Gastroesophageal sphincter (tissue), 4 donors: ENCODE results near the gene TMEM121B. TPM values are rescaled to one million over a fixed set of nuclear protein-coding genes. Genes with fewer than 3 reads are reported as not detected.
A peak's percentile ranks its signal among the peaks of the same experiment; 100 is the strongest.
"Not testable (repeated sequence)": the region's sequence is repeated elsewhere in the genome, so short reads cannot be mapped to it uniquely, and the experiment has no call there.

Experiments used
- ATAC-seq: fragments of 150-250 bp; one replicate; pipeline ENCODE4 v1.9.1; 2016; ENCODE audit warnings: mild to moderate bottlenecking, moderate library complexity
- H3K27ac ChIP-seq, 4 donors: fragments of 200-600 bp; sonication (generic) in 3 of 4; 1 replicate in 3 of 4; 2 replicates in 1 of 4; pipeline ENCODE4 v1.5.1; 2016 to 2019
- H3K27me3 ChIP-seq: fragments of 200-600 bp; sonication (generic); one replicate; pipeline ENCODE4 v1.5.1; 2019
- H3K36me3 ChIP-seq, 2 donors: fragments of 200-600 bp; sonication (generic); one replicate each; pipeline ENCODE4 v1.5.1; 2019; ENCODE audit warnings: control low read depth in 1 of 2
- H3K4me1 ChIP-seq, 3 donors: fragments of 200-600 bp; sonication (generic); 1 replicate in 2 of 3; 2 replicates in 1 of 3; pipeline ENCODE4 v1.5.1; 2016 to 2019; ENCODE audit warnings: control low read depth in 2 of 3
- H3K4me3 ChIP-seq, 2 donors: fragments of 200-600 bp; sonication (generic); one replicate each; pipeline ENCODE4 v1.5.1; 2019; ENCODE audit warnings: mild to moderate bottlenecking in 1 of 2, moderate library complexity in 1 of 2
- H3K9me3 ChIP-seq, 3 donors: fragments of 200-600 bp; sonication (generic); one replicate each; pipeline ENCODE4 v1.5.1; 2017 to 2019; ENCODE audit warnings: control low read depth in 2 of 3
- EP300 ChIP-seq: sonication (generic); formaldehyde crosslinking; IDR thresholded peaks from one replicate; pipeline ENCODE4 v1.6.1; 2017; ENCODE audit warnings: antibody characterized with exemption, mild to moderate bottlenecking
- POLR2A ChIP-seq, 2 donors: fragments of 450-650 bp; IDR thresholded peaks; one replicate each; pipeline ENCODE4 v1.6.1; 2017; ENCODE audit warnings: antibody characterized with exemption in 2 of 2, mild to moderate bottlenecking in 2 of 2, moderate library complexity in 1 of 2
- POLR2AphosphoS5 ChIP-seq: sonication (generic); formaldehyde crosslinking; IDR thresholded peaks from one replicate; pipeline ENCODE4 v1.6.1; 2017; ENCODE audit warnings: antibody characterized with exemption
- WGBS, 2 donors: methylation state at CpG; one replicate each; pipeline ENCODE4 v1.1.5; 2018; ENCODE audit warnings: low coverage in 1 of 2; 5-methylcytosine and 5-hydroxymethylcytosine counted together
- total RNA-seq, 4 donors: library from RNA; depleted of rRNA; stranded (reverse); fragments of >200 nt; gene quantifications; one replicate each; pipeline ENCODE4 v1.1.0, GENCODE V29; 2016
- TF ChIP-seq, protein P1 (sequence below), 4 experiments: fragments of 200-600 bp in 2 of 4; fragments of 450-650 bp in 2 of 4; sonication (generic) in 1 of 4; IDR thresholded peaks; one replicate each; pipeline ENCODE4 v1.5.1; 2017 to 2019; ENCODE audit warnings: antibody characterized with exemption in 4 of 4, mild to moderate bottlenecking in 2 of 4, moderate library complexity in 2 of 4

TMEM121B gene
- total RNA-seq, 4 donors from 2014 or later: 0.30 to 0.81 (median 0.54) TPM

DNA sequence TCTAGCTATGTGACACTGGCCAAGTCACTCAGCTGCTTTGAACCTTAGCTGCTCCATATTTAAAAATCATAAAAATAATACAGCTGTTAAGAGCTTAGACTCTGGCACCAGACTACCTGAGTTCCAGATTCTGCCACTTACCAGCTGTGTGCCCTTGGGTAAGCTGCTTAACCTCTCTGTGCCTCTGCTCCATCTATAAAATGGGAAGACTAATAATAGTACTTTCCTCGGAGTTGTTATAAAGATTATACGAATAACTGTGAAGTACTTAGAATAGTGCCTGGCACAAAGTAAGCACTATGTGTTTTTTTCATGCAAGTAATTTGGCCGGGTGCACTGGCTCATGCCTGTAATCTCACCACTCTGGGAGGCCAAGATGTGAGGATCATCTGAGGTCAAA, 36.6 kb upstream of the TMEM121B start:
- TF ChIP-seq, protein P1, sequence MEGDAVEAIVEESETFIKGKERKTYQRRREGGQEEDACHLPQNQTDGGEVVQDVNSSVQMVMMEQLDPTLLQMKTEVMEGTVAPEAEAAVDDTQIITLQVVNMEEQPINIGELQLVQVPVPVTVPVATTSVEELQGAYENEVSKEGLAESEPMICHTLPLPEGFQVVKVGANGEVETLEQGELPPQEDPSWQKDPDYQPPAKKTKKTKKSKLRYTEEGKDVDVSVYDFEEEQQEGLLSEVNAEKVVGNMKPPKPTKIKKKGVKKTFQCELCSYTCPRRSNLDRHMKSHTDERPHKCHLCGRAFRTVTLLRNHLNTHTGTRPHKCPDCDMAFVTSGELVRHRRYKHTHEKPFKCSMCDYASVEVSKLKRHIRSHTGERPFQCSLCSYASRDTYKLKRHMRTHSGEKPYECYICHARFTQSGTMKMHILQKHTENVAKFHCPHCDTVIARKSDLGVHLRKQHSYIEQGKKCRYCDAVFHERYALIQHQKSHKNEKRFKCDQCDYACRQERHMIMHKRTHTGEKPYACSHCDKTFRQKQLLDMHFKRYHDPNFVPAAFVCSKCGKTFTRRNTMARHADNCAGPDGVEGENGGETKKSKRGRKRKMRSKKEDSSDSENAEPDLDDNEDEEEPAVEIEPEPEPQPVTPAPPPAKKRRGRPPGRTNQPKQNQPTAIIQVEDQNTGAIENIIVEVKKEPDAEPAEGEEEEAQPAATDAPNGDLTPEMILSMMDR (IDR thresholded peaks at IDR 0.05): no peak
- no peak for TF ChIP-seq POLR2A (IDR thresholded peaks at IDR 0.05)
- ATAC-seq: no peak

GRCh38 chr22:17155941-17156340, 34.8 kb upstream of the TMEM121B start:
- Histone ChIP-seq H3K36me3 (no peaks in the 10 kb centered on the region), H3K4me1 (peaks cover 0 to 62% (median 12%) of the 10 kb centered on the region in 3 donors), H3K27me3 (no peaks in the 10 kb centered on the region), H3K9me3 (no peaks in the 10 kb centered on the region), H3K27ac (no peak overlapping the region), H3K4me3 (no peak overlapping the region)
- no peak for TF ChIP-seq EP300
- no peak for TF ChIP-seq POLR2AphosphoS5
- TF ChIP-seq, protein P1 (IDR thresholded peaks at IDR 0.05): no peak
- no peak for TF ChIP-seq POLR2A (IDR thresholded peaks at IDR 0.05)
- no peak for ATAC-seq
- 74 to 89% methylated on average over 3 of the region's 3 CpGs for WGBS, 2 donors

More for the DNA sequence above, 36.6 kb upstream of the TMEM121B start:
- Histone ChIP-seq H3K4me3 (peak overlapping the region in 1 of 2 donors; percentile 73), H3K4me1 (peaks cover 0 to 57% (median 12%) of the 10 kb centered on the region in 3 donors), H3K9me3 (no peaks in the 10 kb centered on the region), H3K36me3 (no peaks in the 10 kb centered on the region), H3K27me3 (no peaks in the 10 kb centered on the region), H3K27ac (peak overlapping the region in 3 of 4 donors; percentile 88 to 95 (median 91))
- 87 to 88% methylated on average over 2 to 3 of the region's 3 CpGs for WGBS, 2 donors

DNA sequence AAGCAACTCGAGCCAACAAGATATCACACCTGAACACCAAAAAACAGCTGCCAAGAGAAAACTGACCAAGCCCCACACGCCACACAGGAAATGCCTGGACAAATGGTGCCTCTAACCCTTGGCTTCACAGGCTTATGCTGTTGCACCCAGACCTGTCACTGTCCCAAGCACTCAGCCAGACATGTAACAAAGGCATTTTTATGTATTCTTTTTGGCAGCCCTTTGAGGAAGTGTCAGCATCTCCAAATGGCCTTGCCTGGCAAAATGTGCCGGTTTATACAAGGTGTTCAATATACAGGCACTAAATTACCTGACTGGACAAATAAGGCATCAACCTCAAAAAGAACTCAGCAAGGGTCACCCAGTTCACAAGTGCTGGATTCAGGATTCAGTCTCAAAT, 31.8 kb upstream of the TMEM121B start:
- 67 to 83% methylated on average over 1 to 2 of the region's 3 CpGs for WGBS, 2 donors
- H3K9me3 ChIP-seq: no peaks in the 10 kb centered on the region
- ATAC-seq: no peak
- H3K4me3 ChIP-seq: no peak overlapping the region
- no peak overlapping the region for H3K27ac ChIP-seq
- H3K36me3 ChIP-seq: peaks cover 0 to 17% of the 10 kb centered on the region in 2 donors
- H3K4me1 ChIP-seq: peaks cover 0 to 44% (median 10%) of the 10 kb centered on the region in 3 donors
- no peaks in the 10 kb centered on the region for H3K27me3 ChIP-seq
- no peak for TF ChIP-seq POLR2A (IDR thresholded peaks at IDR 0.05)
- no peak for TF ChIP-seq EP300
- no peak for TF ChIP-seq POLR2AphosphoS5
- TF ChIP-seq, protein P1 (IDR thresholded peaks at IDR 0.05): no peak

DNA sequence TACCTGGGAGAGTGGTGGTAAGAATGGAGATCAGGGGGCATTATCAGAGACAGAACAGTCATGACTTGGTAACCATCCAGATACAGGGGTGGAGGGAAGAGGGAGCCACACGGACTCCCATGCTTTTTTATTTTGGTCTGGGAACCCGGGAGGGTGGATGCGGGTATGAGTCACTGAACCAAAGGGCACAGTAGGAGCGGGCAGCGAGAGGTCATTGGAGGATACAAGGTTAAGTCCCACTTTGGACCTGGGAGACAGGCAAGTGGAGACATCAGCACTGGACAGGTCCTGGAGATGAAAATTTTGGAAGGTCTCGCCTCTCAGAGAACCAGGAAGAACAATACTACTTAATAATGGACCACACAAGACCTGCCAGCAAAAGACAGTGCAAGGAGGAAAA, 31.2 kb upstream of the TMEM121B start:
- Histone ChIP-seq H3K27me3 (no peaks in the 10 kb centered on the region), H3K9me3 (no peaks in the 10 kb centered on the region), H3K36me3 (peaks cover 0 to 24% of the 10 kb centered on the region in 2 donors), H3K27ac (no peak overlapping the region), H3K4me1 (peaks cover 0 to 37% (median 3%) of the 10 kb centered on the region in 3 donors), H3K4me3 (no peak overlapping the region)
- TF ChIP-seq, protein P1 (IDR thresholded peaks at IDR 0.05): no peak
- TF ChIP-seq EP300 (no peak), POLR2AphosphoS5 (no peak), POLR2A (IDR thresholded peaks at IDR 0.05) (no peak)
- no peak for ATAC-seq
- WGBS, 2 donors: 29 to 78% methylated on average over 1 to 5 of the region's 6 CpGs

GRCh38 chr22:17149076-17149815, 28.1 kb upstream of the TMEM121B start:
- no peak overlapping the region for H3K4me3 ChIP-seq
- no peak for TF ChIP-seq POLR2A (IDR thresholded peaks at IDR 0.05)
- TF ChIP-seq, protein P1 (IDR thresholded peaks at IDR 0.05): no peak
- no peak for TF ChIP-seq EP300
- no peak for TF ChIP-seq POLR2AphosphoS5
- WGBS, 2 donors: 75 to 80% methylated on average over 2 to 4 of the region's 9 CpGs
- ATAC-seq: no peak
- H3K27me3 ChIP-seq: no peaks in the 10 kb centered on the region
- no peak overlapping the region for H3K27ac ChIP-seq
- H3K36me3 ChIP-seq: peaks cover 0 to 42% of the 10 kb centered on the region in 2 donors
- peaks cover 0 to 12% (median 0%) of the 10 kb centered on the region in 3 donors for H3K4me1 ChIP-seq
- no peaks in the 10 kb centered on the region for H3K9me3 ChIP-seq

DNA sequence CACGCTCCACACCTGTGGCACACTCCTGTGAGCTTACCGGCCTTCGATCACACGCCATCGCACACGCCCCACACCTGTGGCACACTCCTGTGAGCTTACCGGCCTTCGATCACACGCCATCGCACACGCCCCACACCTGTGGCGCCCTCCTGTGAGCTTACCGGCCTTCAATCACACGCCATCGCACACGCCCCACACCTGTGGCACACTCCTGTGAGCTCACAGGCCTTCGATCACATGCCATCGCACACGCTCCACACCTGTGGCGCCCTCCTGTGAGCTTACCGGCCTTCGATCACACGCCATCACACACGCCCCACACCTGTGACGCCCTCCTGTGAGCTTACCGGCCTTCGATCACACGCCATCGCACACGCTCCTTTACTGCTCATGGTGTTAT, 26.3 kb upstream of the TMEM121B start:
- H3K9me3 ChIP-seq, H3K4me1 ChIP-seq, H3K4me3 ChIP-seq, ATAC-seq, H3K27me3 ChIP-seq, H3K27ac ChIP-seq: not testable (repeated sequence)
- 91 to 94% methylated on average over 17 to 18 of the region's 30 CpGs for WGBS, 2 donors
- H3K36me3 ChIP-seq: peaks cover 0 to 60% of the 10 kb centered on the region in 2 donors
